Dedifferentiated amniotic fluid mesenchymal stem cell (primary cell): ENCODE data around the gene BRAF.
A peak's percentile ranks its signal among the peaks of the same experiment; 100 is the strongest.
"Not testable (repeated sequence)": the region's sequence is repeated elsewhere in the genome, so short reads cannot be mapped to it uniquely, and the experiment has no call there.

Experiments used
- DNase-seq: peaks from one replicate; pipeline ENCODE4 v3.0.0-alpha.2; 2016; ENCODE audit errors: extremely low spot score

Gene BRAF

DNA sequence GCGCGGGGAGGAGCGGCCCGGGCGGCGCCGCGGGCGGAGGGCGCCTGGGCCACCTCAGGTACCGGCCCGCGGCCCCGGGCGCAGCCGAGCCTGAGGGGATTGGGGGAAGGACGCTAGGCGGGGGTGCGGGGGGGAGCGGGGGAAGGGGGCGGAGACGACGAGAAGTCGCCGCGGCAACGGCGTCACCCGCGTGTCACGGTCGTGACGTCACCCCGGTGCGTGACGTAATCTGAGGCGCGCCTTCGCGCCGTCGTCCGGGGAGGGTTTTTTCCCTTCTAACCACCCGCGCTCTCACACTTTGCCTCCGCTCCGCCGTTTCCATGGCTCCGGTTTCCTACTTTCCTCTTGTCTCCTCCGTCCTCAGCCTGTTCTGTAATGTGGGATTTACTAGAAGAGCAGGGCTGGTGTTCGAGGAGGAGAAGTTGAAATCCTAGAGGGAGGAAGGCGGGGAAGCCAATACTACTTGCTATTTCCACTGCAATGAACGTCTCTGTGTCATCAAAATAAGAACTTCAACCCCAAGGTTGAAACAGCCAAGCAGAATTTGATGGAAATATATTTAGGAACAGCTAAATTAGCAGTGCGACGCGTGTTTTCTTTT is at the start of gene BRAF:
Gene BRAF, minus strand, starts transcription at position 109 of the 601 bp plus-strand sequence. CDS start 226 bp downstream, outside the sequence.
- peak; percentile 77 for DNase-seq

DNA sequence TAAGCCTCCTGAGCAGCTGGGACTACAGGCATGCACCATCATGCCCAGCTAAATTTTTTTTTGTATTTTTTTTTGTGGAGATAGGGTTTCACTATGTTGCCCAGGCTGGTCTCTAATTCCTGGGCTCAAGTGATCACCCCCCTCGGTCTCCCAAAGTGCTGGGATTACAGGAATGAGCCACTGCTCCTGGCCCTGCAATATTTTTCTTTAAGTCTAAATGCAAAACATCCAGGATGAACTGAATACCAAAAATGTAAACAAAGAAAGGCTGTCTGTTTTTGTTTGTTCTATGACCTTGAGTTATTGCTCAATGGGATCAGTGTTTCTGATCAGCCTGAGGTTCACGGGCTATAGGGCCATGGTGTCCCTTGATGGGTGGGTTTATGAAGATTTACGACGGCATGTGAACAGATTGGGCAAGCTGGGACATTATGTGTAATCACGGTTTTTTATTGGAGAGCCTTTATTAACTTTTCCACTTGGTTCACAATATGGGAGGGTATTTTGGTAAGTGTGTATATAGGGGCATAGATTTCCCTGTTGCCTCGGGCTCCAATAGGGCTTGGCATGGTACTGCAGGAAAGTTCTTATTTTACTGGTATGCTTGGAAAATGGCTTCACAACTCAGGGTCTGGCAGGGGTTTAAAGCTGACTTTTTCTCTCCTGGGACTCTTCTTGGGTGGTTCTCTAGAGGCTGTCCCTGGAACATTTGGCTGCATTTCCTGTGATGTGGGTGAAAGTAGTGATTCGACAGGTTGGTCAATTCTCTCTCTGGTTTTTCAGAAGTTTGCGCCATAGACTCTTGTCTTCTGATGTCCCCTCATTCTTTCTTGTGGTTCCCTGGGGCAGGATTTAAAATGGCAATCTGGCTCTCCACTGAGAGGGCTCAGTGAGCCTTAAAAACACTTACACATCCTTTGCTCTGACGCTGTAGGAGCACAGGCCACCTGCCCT is 48.4 kb upstream of the BRAF start:
- DNase-seq, result no peak

GRCh38 chr7:140972344-140972743 is 47.6 kb upstream of the BRAF start:
- no peak for DNase-seq

DNA sequence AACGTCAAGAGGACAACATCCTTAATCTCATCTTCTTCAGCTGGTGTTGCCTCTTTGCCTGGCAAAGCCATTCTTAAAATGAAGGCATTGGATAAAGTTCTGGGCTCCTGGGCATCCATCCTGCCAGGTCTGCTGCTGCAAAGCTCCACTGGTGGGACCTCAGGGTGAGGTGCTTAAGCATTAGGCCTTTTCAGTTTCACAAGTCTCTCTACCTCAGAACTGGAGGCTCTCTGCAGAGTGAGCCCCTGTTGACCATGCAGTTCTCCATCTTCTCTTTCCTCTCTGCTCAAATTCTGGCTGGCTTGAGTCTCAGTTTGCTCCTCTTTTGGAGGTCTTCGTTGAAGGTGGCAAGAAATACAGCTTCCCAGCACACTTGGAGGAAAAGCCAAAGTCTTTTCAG is 42.7 kb upstream of the BRAF start:
- no peak for DNase-seq

DNA sequence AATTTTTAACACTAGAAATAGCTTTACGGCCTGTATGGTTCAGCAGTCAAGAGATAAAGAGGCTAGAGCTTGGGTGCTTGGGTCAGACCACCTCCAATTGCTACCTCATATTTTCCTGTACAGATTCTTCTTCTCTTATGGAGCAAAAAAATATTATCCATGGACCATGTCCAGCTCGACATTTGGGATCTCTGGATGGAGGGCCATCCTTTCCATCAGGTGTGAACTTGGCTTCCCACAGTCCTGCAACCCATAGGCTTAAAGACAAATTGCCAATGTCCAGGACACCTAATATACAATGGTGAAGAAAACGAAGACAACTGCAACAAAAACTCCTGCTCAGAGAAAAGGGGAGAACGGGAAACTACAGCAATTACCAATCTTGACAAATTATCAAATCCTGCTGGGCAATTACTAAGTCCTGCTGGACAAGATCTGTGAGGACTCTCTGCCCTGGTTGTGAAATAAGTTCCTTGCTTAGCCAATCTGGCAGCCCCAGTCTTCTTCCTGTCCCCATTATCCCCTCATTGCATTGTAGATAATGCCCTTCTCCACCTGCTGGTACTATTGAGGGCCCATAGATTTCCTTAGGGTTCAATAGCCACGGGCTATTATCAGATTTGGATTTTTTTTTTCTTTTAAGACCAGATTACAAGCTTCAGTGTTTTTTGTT is 42.0 kb upstream of the BRAF start:
- no peak for DNase-seq

DNA sequence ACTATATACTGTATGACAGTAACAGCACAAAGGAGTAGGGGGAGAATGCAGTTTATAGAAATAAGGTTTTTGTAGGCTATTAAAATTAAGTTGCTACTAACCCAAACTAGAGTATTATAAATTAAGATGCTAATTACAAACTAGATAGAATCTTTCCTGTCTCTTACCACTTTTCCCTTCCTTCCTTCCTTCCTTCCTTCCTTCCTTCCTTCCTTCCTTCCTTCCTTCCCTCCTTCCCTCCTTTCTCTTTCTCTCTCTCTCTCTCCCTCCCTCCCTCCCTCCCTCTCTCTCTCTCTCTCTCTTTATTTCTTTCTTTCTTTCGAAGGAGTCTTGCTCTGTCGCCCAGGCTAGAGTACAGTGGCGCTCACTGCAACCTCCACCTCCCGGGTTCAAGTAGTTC is 36.4 kb upstream of the BRAF start:
- no peak for DNase-seq

DNA sequence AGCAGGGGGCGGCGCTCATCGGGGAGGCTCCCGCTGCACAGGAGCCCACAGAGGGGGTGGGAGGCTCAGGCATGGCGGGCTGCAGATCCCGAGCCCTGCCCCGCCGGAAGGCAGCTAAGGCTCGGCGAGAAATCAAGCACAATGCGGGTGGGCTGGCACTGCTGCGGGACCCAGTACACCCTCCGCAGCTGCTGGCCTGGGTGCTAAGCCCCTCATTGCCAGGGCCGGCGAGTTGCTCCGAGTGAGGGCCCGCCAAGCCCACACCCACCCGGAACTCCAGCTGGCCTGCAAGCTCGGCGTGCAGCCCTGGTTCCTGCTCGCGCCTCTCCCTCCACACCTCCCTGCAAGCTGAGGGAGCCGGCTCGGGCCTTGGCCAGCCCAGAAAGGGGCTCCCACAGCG is 32.3 kb upstream of the BRAF start:
- not testable (repeated sequence) for DNase-seq

DNA sequence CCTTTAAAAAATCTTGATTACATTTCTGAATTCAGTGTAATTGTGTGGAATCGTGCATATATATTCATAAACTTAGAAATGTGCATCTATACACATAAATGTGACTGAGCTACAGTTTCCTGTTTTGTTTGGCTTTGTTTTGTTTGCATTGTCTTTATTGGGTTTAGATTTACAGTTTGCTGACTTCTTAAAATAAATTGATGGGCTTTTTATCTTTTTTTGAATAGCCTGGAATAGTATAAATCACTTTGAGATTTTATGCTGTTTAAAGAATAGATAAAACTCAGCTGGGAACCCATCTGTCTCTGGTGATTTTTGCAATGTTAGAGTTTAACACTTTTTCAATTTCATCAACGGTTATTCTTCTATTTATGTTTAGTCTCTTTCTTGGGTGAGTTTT is 21.2 kb upstream of the BRAF start:
- DNase-seq, result no peak

DNA sequence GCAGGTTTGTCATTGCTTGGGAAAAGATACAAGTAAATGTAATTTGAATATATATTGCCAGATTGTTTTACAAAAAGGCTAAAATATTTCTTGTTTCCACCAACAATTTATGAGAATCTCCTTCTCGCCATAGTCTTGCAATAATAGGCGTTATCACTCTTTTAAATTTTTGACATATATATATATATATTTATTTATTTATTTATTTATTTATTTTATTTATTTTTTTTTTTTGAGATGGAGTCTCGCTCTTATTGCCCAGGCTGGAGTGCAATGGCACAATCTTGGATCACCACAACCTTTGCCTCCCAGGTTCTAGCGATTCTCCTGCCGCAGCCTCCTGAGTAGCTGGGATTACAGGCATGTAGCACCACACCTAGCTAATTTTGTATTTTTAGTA is 17.5 kb upstream of the BRAF start:
- DNase-seq, result not testable (repeated sequence)

GRCh38 chr7:140940898-140941297 is 16.2 kb upstream of the BRAF start:
- DNase-seq, result no peak

- DNase-seq, result no peak
These were observed 13.1 kb upstream of the BRAF start for GRCh38 chr7:140937702-140938264.

- no peak for DNase-seq
These were observed 4.0 kb upstream of the BRAF start for GRCh38 chr7:140928491-140929309.

GRCh38 chr7:140927945-140928344 is 3.2 kb upstream of the BRAF start:
- DNase-seq, result not testable (repeated sequence)

- no peak for DNase-seq
These were observed 2.6 kb upstream of the BRAF start for GRCh38 chr7:140927351-140927750.

GRCh38 chr7:140926021-140926817 is 1.5 kb upstream of the BRAF start:
- no peak for DNase-seq

GRCh38 chr7:140924019-140924820 is 509 bp downstream of the BRAF start:
- DNase-seq, result peak; percentile 71

DNA sequence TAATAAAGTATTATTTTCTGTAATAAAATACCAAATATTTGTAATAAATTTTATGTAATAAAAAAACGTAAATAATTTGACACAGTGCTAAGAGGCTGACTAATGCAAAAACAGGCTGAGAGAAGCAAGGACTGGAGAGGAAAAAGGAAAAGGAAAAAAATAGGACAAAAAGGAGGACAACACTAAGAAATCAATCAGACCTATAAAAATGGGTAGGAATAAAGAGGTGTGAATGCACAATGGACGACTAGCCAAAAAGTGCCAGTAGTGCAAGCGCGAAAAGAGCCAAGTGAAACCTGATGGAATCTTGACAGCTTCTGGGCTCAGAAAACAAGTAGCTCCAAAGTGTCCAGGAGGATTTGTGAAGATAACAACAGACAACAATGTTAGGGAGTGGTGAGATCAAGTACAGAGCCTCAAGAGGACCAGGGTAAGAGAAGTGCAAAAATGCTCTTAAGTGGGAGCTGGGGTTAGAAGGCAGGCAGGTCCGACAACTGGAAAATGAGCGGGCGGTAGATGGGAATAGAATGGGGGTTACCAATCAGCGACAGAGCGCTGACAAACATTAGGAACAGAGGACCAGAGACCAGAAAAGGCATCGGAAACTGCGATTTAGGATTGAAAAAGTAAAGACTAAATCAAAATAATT is 1.2 kb downstream of the BRAF start:
- DNase-seq, result no peak

- DNase-seq, result no peak
These were observed 1.9 kb downstream of the BRAF start for GRCh38 chr7:140922741-140923345.

- DNase-seq, result no peak
These were observed 4.0 kb downstream of the BRAF start for GRCh38 chr7:140920745-140921144.
